K562 (cell line): ENCODE measurements around the gene RAD54L. TPM values are rescaled to one million over a fixed set of nuclear protein-coding genes. Genes with fewer than 3 reads are reported as not detected.

ENCODE experiments used
- ATF7 ChIP-seq: fragments of 450-650 bp; IDR thresholded peaks from 2 replicates; pipeline ENCODE4 v1.7.1; 2014; ENCODE audit warnings: mild to moderate bottlenecking, moderate library complexity
- BACH1 ChIP-seq: fragments of 200-800 bp; sonication (Bioruptor generic); IDR thresholded peaks from 2 replicates; pipeline ENCODE4 v1.6.1; 2016; ENCODE audit warnings: missing genetic modification characterization, missing compliant biosample characterization
- FOXJ2 ChIP-seq: fragments of 200-800 bp; sonication (Bioruptor generic); IDR thresholded peaks from 2 replicates; pipeline ENCODE4 v1.6.1; 2016; ENCODE audit warnings: missing genetic modification characterization, missing compliant biosample characterization
- GABPA ChIP-seq: fragments of 200-800 bp; sonication (Bioruptor generic); conservative IDR thresholded peaks from 2 replicates; pipeline ENCODE4 v1.6.1; 2016; ENCODE audit warnings: low read depth, missing genetic modification characterization, missing compliant biosample characterization
- GTF2A2 ChIP-seq: IDR thresholded peaks from 2 replicates; pipeline ENCODE4 v1.6.1; 2016; ENCODE audit warnings: mild to moderate bottlenecking, missing genetic modification characterization, missing compliant biosample characterization
- KLF1 ChIP-seq: fragments of 450-650 bp; IDR thresholded peaks from 2 replicates; pipeline ENCODE4 v1.6.1; 2016; ENCODE audit warnings: missing genetic modification characterization, missing compliant biosample characterization
- LEF1 ChIP-seq: fragments of 450-650 bp; IDR thresholded peaks from 2 replicates; pipeline ENCODE4 v1.6.1; 2016; ENCODE audit warnings: mild to moderate bottlenecking
- NFE2 ChIP-seq: IDR thresholded peaks from 2 replicates; pipeline ENCODE4 v1.6.1; 2014; ENCODE audit warnings: antibody characterized with exemption, low read depth
- PHTF2 ChIP-seq: fragments of 250-450 bp; sonication (Bioruptor Pico); IDR thresholded peaks from 2 replicates; pipeline ENCODE4 v1.5.0; 2021; ENCODE audit warnings: mild to moderate bottlenecking
- RBM14 ChIP-seq: fragments of 200-400 bp; formaldehyde crosslinking; IDR thresholded peaks from 2 replicates; pipeline ENCODE4 v1.6.1; 2018; ENCODE audit warnings: low read depth, mild to moderate bottlenecking, low read length, moderate library complexity, borderline replicate concordance; ENCODE audit not compliant: insufficient read depth
- RBM34 ChIP-seq: fragments of 200-400 bp; formaldehyde crosslinking; IDR thresholded peaks from 2 replicates; pipeline ENCODE4 v1.6.1; 2018; ENCODE audit warnings: low read length, borderline replicate concordance; ENCODE audit not compliant: insufficient read depth
- RBM39 ChIP-seq: fragments of 200-400 bp; formaldehyde crosslinking; optimal IDR thresholded peaks from 2 replicates; pipeline ENCODE3; 2018; ENCODE audit warnings: low read depth, low read length
- ZBTB12 ChIP-seq: fragments of 250-450 bp; sonication (Bioruptor Pico); IDR thresholded peaks from 2 replicates; pipeline ENCODE4 v1.4.0; 2020
- ZNF134 ChIP-seq: fragments of 250-450 bp; sonication (Bioruptor Pico); conservative IDR thresholded peaks from 2 replicates; pipeline ENCODE4 v1.4.0; 2020
- ZNF232 ChIP-seq: sonication (generic); formaldehyde crosslinking; IDR thresholded peaks from 2 replicates; pipeline ENCODE4 v1.8.0; 2022; ENCODE audit warnings: mild to moderate bottlenecking, missing genetic modification reagents
- ZNF280B ChIP-seq: fragments of 250-450 bp; sonication (Bioruptor Pico); IDR thresholded peaks from 2 replicates; pipeline ENCODE4 v1.5.1; 2021; ENCODE audit warnings: mild to moderate bottlenecking
- ZNF398 ChIP-seq: fragments of 250-450 bp; sonication (Bioruptor Pico); IDR thresholded peaks from 2 replicates; pipeline ENCODE4 v1.8.0; 2021; ENCODE audit warnings: moderate library complexity, mild to moderate bottlenecking, inconsistent platforms
- polyA plus RNA-seq, 8 experiments: library from polyadenylated mRNA; depleted of rRNA in 4 of 8; stranded (reverse) in 5 of 8; unstranded in 3 of 8; fragments of >200 nt; fragmentation: Nextera tagmentation in 2 of 8; fragmentation: Illumina TruSeq in 1 of 8; extraction: Ambion mirVana in 2 of 8; extraction: Trizol in 1 of 8; gene quantifications; 2 replicates each; pipeline versions ENCODE4 v1.2.1 to v1.2.3, GENCODE V29; 2011 to 2014; ENCODE audit warnings: inconsistent platforms in 1 of 8, missing spikeins in 1 of 8
- total RNA-seq, 7 experiments: library from RNA; depleted of rRNA in 6 of 7; stranded (reverse); fragments of >200 nt in 6 of 7; fragmentation: Illumina TruSeq in 2 of 7; extraction: Trizol in 2 of 7; gene quantifications; 2 replicates each; pipeline versions ENCODE4 v1.2.1 to v1.2.3, GENCODE V29; 2011 to 2021; ENCODE audit warnings: low replicate concordance in 1 of 7
- TF ChIP-seq, protein P1 (sequence below): fragments of 450-650 bp; IDR thresholded peaks from 2 replicates; pipeline ENCODE4 v1.6.1; 2018; ENCODE audit not compliant: partially characterized antibody
- TF ChIP-seq, protein P2 (sequence below): fragments of 450-650 bp; IDR thresholded peaks from 2 replicates; pipeline ENCODE4 v1.6.1; 2016; ENCODE audit warnings: missing biosample characterization, missing genetic modification characterization

Gene RAD54L
- total and polyA plus RNA-seq, 9 of the 15 experiments (the other 6 are each of a cell fraction or from before 2014, with no cell fraction given): 17.9 to 92.3 (median 37.5) TPM

GRCh38 chr1:46285730-46286477 lies 38.3 kb downstream of the RAD54L start (continued):
- TF ChIP-seq RBM34: no peak
- no peak for TF ChIP-seq ZNF280B (CRISPR knock-in tag)
- no peak for TF ChIP-seq FOXJ2 (tag)
- TF ChIP-seq ZNF232 (CRISPR knock-in tag): no peak
- no peak for TF ChIP-seq ZNF134 (CRISPR knock-in tag)
- TF ChIP-seq, protein P1, sequence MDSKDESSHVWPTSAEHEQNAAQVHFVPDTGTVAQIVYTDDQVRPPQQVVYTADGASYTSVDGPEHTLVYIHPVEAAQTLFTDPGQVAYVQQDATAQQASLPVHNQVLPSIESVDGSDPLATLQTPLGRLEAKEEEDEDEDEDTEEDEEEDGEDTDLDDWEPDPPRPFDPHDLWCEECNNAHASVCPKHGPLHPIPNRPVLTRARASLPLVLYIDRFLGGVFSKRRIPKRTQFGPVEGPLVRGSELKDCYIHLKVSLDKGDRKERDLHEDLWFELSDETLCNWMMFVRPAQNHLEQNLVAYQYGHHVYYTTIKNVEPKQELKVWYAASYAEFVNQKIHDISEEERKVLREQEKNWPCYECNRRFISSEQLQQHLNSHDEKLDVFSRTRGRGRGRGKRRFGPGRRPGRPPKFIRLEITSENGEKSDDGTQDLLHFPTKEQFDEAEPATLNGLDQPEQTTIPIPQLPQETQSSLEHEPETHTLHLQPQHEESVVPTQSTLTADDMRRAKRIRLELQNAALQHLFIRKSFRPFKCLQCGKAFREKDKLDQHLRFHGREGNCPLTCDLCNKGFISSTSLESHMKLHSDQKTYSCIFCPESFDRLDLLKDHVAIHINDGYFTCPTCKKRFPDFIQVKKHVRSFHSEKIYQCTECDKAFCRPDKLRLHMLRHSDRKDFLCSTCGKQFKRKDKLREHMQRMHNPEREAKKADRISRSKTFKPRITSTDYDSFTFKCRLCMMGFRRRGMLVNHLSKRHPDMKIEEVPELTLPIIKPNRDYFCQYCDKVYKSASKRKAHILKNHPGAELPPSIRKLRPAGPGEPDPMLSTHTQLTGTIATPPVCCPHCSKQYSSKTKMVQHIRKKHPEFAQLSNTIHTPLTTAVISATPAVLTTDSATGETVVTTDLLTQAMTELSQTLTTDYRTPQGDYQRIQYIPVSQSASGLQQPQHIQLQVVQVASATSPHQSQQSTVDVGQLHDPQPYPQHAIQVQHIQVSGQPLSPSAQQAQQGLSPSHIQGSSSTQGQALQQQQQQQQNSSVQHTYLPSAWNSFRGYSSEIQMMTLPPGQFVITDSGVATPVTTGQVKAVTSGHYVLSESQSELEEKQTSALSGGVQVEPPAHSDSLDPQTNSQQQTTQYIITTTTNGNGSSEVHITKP: no peak
- TF ChIP-seq GTF2A2 (tag): no peak
- no peak for TF ChIP-seq KLF1 (tag)
- peak; percentile 22; the same call in 1 of the 2 replicates for TF ChIP-seq NFE2
- TF ChIP-seq BACH1 (tag): no peak
- no peak; the same call in 1 of the 2 replicates for TF ChIP-seq LEF1
- 0 out of 2 replicates have a peak, but pooled peaks have one; percentile 33 for TF ChIP-seq RBM14
- peak; percentile 40 for TF ChIP-seq ZNF398 (CRISPR knock-in tag)
- TF ChIP-seq GABPA: no peak
- no peak for TF ChIP-seq PHTF2 (CRISPR knock-in tag)
- TF ChIP-seq RBM39: no peak
- TF ChIP-seq ZBTB12 (CRISPR knock-in tag): no peak
- peak; percentile 93 for TF ChIP-seq ATF7
- TF ChIP-seq, protein P2, sequence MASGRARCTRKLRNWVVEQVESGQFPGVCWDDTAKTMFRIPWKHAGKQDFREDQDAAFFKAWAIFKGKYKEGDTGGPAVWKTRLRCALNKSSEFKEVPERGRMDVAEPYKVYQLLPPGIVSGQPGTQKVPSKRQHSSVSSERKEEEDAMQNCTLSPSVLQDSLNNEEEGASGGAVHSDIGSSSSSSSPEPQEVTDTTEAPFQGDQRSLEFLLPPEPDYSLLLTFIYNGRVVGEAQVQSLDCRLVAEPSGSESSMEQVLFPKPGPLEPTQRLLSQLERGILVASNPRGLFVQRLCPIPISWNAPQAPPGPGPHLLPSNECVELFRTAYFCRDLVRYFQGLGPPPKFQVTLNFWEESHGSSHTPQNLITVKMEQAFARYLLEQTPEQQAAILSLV (tag): peak; percentile 74; the same call in 1 of the 2 replicates
